HUES48 (cell line): Measurements from ENCODE around the gene CD52.

Experiments
- H3K27ac ChIP-seq: one replicate; pipeline ENCODE4 v1.7.0; 2013; ENCODE audit warnings: low read depth, low read length, inconsistent platforms
- H3K27me3 ChIP-seq: 2 replicates; pipeline ENCODE4 v1.6.1; 2013; ENCODE audit warnings: mild to moderate bottlenecking, low read length; ENCODE audit not compliant: control insufficient read depth, insufficient read depth
- H3K36me3 ChIP-seq: 2 replicates; pipeline ENCODE4 v1.6.1; 2013; ENCODE audit warnings: low read length; ENCODE audit not compliant: control insufficient read depth, insufficient read depth
- H3K4me1 ChIP-seq: 2 replicates; pipeline ENCODE4 v1.6.1; 2013; ENCODE audit warnings: mild to moderate bottlenecking, low read length; ENCODE audit not compliant: control insufficient read depth, insufficient read depth
- H3K4me3 ChIP-seq: 2 replicates; pipeline ENCODE4 v1.5.1; 2013; ENCODE audit warnings: mild to moderate bottlenecking, low read depth, low read length
- H3K9ac ChIP-seq: 2 replicates; pipeline ENCODE4 v1.6.1; 2013; ENCODE audit warnings: mild to moderate bottlenecking, low read depth, low read length, moderate library complexity
- H3K9me3 ChIP-seq: 2 replicates; pipeline ENCODE4 v1.6.1; 2013; ENCODE audit warnings: low read length; ENCODE audit not compliant: control insufficient read depth, insufficient read depth

The CD52 gene

DNA sequence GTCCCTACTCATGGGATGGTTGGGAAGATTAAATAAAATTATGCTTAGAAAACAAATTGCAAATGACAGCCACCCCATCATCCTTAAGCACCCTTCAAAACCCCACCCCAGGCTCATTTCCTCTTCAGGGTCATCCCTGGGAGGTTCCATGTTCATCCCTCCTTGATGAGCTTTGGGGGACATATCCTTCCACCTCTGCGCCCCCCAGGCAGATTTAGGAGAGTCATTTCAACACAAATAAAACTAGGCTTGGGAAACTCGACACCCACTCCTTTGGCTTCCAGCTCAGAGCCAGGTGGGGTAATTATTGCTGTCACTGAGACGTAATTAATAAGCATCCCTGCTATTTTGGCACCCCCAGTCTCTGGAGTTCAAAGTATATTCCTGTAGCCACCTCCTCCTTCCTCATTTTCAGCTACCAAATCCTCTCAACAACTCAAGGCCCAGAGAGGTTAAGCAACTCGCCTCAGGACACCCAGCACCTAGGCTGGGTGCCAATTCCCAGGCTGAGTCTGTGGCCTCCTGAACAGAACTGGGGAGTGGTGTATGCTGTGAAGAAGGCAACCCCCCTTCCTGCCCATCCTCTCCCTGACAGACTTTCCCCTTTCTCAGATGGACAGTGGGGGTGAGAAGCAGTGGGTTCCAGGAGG is 35.6 kb downstream of the CD52 start:
- no peak overlapping the region for H3K4me3 ChIP-seq
- no peak overlapping the region for H3K9ac ChIP-seq
- peaks cover 14% of the 10 kb centered on the region for H3K4me1 ChIP-seq
- no peaks in the 10 kb centered on the region for H3K9me3 ChIP-seq
- no peaks in the 10 kb centered on the region for H3K27me3 ChIP-seq
- H3K27ac ChIP-seq = no peak overlapping the region
- no peaks in the 10 kb centered on the region for H3K36me3 ChIP-seq

GRCh38 chr1:26353976-26354820 is 36.4 kb downstream of the CD52 start, which contains the start of gene CRYBG2:
CRYBG2 (minus strand) TSS chr1:26354130; CDS start chr1:26346657, 7,473 bp downstream.
- peaks cover 21% of the 10 kb centered on the region for H3K4me1 ChIP-seq
- no peak within 1 kb of the TSS for H3K9ac ChIP-seq

DNA sequence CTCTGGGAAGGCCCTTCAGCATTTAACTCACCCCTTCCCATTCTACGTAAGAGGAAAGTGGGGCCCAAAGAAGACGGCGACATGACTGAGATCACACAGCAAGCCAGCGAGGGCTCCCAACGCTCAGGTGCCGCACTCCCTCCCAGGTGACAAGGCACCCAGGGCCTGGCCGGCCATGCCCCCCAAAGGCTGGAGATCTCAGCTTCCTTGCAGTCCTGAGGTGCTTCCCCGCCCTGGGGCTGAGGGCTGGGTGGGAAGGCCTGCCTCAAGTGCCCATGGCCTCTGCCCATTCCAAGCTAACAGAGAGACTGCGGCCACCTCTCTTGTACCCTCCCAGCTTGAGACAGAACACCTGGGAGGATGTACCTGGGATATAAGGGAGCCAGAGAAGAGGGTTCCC is 37.2 kb downstream of the CD52 start:
- Histone ChIP-seq H3K27me3 (peaks cover 13% of the 10 kb centered on the region; the same call in 1 of the 2 replicates), H3K36me3 (no peaks in the 10 kb centered on the region), H3K4me1 (peaks cover 22% of the 10 kb centered on the region), H3K9me3 (no peaks in the 10 kb centered on the region), H3K27ac (no peak overlapping the region), H3K4me3 (no peak overlapping the region), H3K9ac (no peak overlapping the region)

More at GRCh38 chr1:26353976-26354820, 36.4 kb downstream of the CD52 start, which contains the start of gene CRYBG2:
- H3K36me3 ChIP-seq = no peaks in the 10 kb centered on the region
- H3K9me3 ChIP-seq = no peaks in the 10 kb centered on the region
- peaks cover 7% of the 10 kb centered on the region; the same call in 1 of the 2 replicates for H3K27me3 ChIP-seq
- no peak within 1 kb of the TSS for H3K27ac ChIP-seq
- no peak within 1 kb of the TSS for H3K4me3 ChIP-seq

GRCh38 chr1:26356106-26356505 is 38.3 kb downstream of the CD52 start:
- no peak overlapping the region for H3K9ac ChIP-seq
- no peak overlapping the region for H3K4me3 ChIP-seq
- H3K4me1 ChIP-seq = peaks cover 20% of the 10 kb centered on the region
- H3K36me3 ChIP-seq = no peaks in the 10 kb centered on the region
- H3K27ac ChIP-seq = no peak overlapping the region
- H3K27me3 ChIP-seq = peaks cover 21% of the 10 kb centered on the region
- H3K9me3 ChIP-seq = no peaks in the 10 kb centered on the region

GRCh38 chr1:26357121-26357602 is 39.4 kb downstream of the CD52 start:
- Histone ChIP-seq H3K27ac (no peak overlapping the region), H3K9ac (no peak overlapping the region), H3K4me1 (peaks cover 18% of the 10 kb centered on the region; the same call in 1 of the 2 replicates), H3K27me3 (peaks cover 31% of the 10 kb centered on the region), H3K36me3 (no peaks in the 10 kb centered on the region), H3K9me3 (no peaks in the 10 kb centered on the region), H3K4me3 (no peak overlapping the region)

- Histone ChIP-seq H3K4me3 (peak overlapping the region; percentile 32; the same call in 1 of the 2 replicates), H3K27me3 (peaks cover 42% of the 10 kb centered on the region), H3K36me3 (no peaks in the 10 kb centered on the region), H3K9ac (no peak overlapping the region), H3K9me3 (no peaks in the 10 kb centered on the region), H3K27ac (peak overlapping the region; percentile 3), H3K4me1 (peaks cover 18% of the 10 kb centered on the region; the same call in 1 of the 2 replicates)
These were observed 40.9 kb downstream of the CD52 start for GRCh38 chr1:26358411-26359384.

DNA sequence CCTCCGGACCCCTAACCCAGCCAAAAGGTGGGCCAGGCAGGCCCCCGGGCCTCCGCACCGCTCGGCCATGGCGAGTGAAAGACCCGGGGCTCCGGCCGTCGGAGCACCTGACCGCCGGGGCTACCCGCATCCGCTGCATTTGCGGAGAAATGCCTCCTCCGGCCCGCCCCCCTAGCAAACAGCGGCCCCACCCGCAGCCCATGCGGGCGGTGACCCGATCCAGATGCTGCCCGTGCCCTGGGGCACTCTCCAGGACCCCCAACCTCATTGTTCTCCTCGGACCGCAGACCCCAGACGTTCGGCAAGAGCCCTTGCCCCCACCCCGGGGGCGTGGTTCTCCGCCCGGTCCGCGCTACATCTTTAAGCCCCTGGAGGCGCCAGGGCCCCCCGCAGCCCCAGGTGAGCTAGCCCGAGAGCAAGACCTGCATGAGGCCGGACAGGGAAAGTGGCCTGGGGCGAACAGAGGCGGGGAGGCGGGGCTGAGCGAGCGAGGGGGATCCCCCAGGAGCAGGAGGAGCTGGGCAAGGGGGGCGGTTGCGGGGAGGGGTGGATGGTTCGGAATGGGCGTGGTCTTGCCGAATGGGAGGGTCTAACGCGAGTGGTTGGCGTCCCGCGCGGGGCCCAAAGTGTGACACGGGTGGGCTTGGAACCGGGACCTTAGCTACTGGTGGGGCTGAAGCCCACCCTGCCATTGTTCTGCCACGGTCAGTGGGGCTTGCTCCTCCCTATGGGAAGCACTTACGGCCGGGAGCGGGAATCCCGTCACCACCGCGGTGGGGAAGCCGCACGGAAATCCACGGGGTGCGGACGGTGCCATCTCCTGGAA is 42.4 kb downstream of the CD52 start:
- Histone ChIP-seq H3K9me3 (no peaks in the 10 kb centered on the region), H3K9ac (peak overlapping the region; percentile 14; the same call in 1 of the 2 replicates), H3K4me3 (peak overlapping the region; percentile 62), H3K27me3 (peaks cover 53% of the 10 kb centered on the region), H3K27ac (no peak overlapping the region), H3K36me3 (no peaks in the 10 kb centered on the region), H3K4me1 (peaks cover 21% of the 10 kb centered on the region)

- no peak overlapping the region for H3K9ac ChIP-seq
These were observed 43.2 kb downstream of the CD52 start for GRCh38 chr1:26360807-26361604.

GRCh38 chr1:26361605-26362122 is 43.9 kb downstream of the CD52 start:
- H3K9me3 ChIP-seq = no peaks in the 10 kb centered on the region
- peaks cover 20% of the 10 kb centered on the region for H3K4me1 ChIP-seq
- H3K9ac ChIP-seq = no peak overlapping the region
- H3K36me3 ChIP-seq = no peaks in the 10 kb centered on the region
- no peak overlapping the region for H3K27ac ChIP-seq
- H3K27me3 ChIP-seq = peaks cover 53% of the 10 kb centered on the region
- H3K4me3 ChIP-seq = no peak overlapping the region

More at GRCh38 chr1:26360807-26361604, 43.2 kb downstream of the CD52 start:
- H3K36me3 ChIP-seq = no peaks in the 10 kb centered on the region
- H3K27me3 ChIP-seq = peaks cover 53% of the 10 kb centered on the region
- no peak overlapping the region for H3K27ac ChIP-seq
- H3K4me1 ChIP-seq = peaks cover 21% of the 10 kb centered on the region
- no peaks in the 10 kb centered on the region for H3K9me3 ChIP-seq
- H3K4me3 ChIP-seq = peak overlapping the region; percentile 62
